Measurements from ENCODE around the gene SMIM7. TPM values are rescaled to one million over a fixed set of nuclear protein-coding genes. Genes with fewer than 3 reads are reported as not detected.
A peak's percentile ranks its signal among the peaks of the same experiment; 100 is the strongest.

The SMIM7 gene
- total and polyA plus RNA-seq, 2 of the 13 experiments (the other 11 are each of a cell fraction or from before 2014, with no cell fraction given), result 55.7 to 74.9 TPM

GRCh38 chr19:16659832-16660708 is at the start of gene SMIM7 (continued):
- TF ChIP-seq HOXA3 (CRISPR knock-in tag; IDR thresholded peaks at IDR 0.05), result peak; percentile 56; the same call in 1 of the 2 replicates
- peak; percentile 92 for TF ChIP-seq PATZ1 (CRISPR knock-in tag; IDR thresholded peaks at IDR 0.05)
- no peak for TF ChIP-seq ZNF737 (CRISPR knock-in tag; IDR thresholded peaks at IDR 0.05; ENCODE audit: borderline replicate concordance)
- TF ChIP-seq NFIC (IDR thresholded peaks at IDR 0.05; ENCODE audit: low read length), result no peak
- no peak; the same call in 1 of the 2 replicates for TF ChIP-seq GFI1 (CRISPR knock-in tag; IDR thresholded peaks at IDR 0.05; ENCODE audit: borderline replicate concordance)
- TF ChIP-seq KAT8 (CRISPR knock-in tag; IDR thresholded peaks at IDR 0.05), result peak; percentile 98
- no peak for TF ChIP-seq MBNL3 (CRISPR knock-in tag; conservative IDR thresholded peaks at IDR 0.05)
- TF ChIP-seq SRSF4 (IDR thresholded peaks at IDR 0.05; ENCODE audit: low read depth, low read length, poor library complexity, severe bottlenecking), result no peak
- peak; percentile 13; the same call in 1 of the 2 replicates for TF ChIP-seq ZNF619 (CRISPR knock-in tag; IDR thresholded peaks at IDR 0.05)
- no peak for TF ChIP-seq CREBL2 (CRISPR knock-in tag; IDR thresholded peaks at IDR 0.05; ENCODE audit: borderline replicate concordance)
- no peak for TF ChIP-seq FOSL1 (CRISPR knock-in tag; IDR thresholded peaks at IDR 0.05; ENCODE audit: borderline replicate concordance)
- TF ChIP-seq PCBP1 (IDR thresholded peaks at IDR 0.05; ENCODE audit: borderline replicate concordance, low read depth, low read length), result peak; percentile 46; the same call in 1 of the 2 replicates
- TF ChIP-seq RFX1 (IDR thresholded peaks at IDR 0.05), result no peak
- TF ChIP-seq ZNF615 (CRISPR knock-in tag; IDR thresholded peaks at IDR 0.05; ENCODE audit: borderline replicate concordance), result no peak
- 0 out of 2 replicates have a peak, but pooled peaks have one; percentile 39 for TF ChIP-seq ZKSCAN5 (CRISPR knock-in tag; IDR thresholded peaks at IDR 0.05)
- no peak for TF ChIP-seq MBD4 (IDR thresholded peaks at IDR 0.05; ENCODE audit: borderline replicate concordance, low read length)
- TF ChIP-seq ZNF605 (CRISPR knock-in tag; IDR thresholded peaks at IDR 0.05), result 0 out of 2 replicates have a peak, but pooled peaks have one; percentile 10
- TF ChIP-seq JUND (CRISPR knock-in tag; IDR thresholded peaks at IDR 0.05), result no peak
- TF ChIP-seq ZNF616 (CRISPR knock-in tag; IDR thresholded peaks at IDR 0.05; ENCODE audit: low read depth), result peak; percentile 13; the same call in 1 of the 2 replicates
- TF ChIP-seq RFX5 (IDR thresholded peaks at IDR 0.05; ENCODE audit: low read depth, low read length), result no peak
- TF ChIP-seq MEIS1 (CRISPR knock-in tag; IDR thresholded peaks at IDR 0.05; ENCODE audit: borderline replicate concordance), result no peak; the same call in 1 of the 2 replicates
- TF ChIP-seq DRAP1 (CRISPR knock-in tag; IDR thresholded peaks at IDR 0.05), result peak; percentile 85
- 0 out of 2 replicates have a peak, but pooled peaks have one; percentile 27 for TF ChIP-seq ZNF34 (CRISPR knock-in tag; IDR thresholded peaks at IDR 0.05; ENCODE audit: borderline replicate concordance)
- 0 out of 2 replicates have a peak, but pooled peaks have one; percentile 10 for TF ChIP-seq ZNF337 (CRISPR knock-in tag; IDR thresholded peaks at IDR 0.05; ENCODE audit: borderline replicate concordance, low read depth)
- TF ChIP-seq MTA3 (CRISPR knock-in tag; IDR thresholded peaks at IDR 0.05), result no peak
- TF ChIP-seq KDM2A (CRISPR knock-in tag; IDR thresholded peaks at IDR 0.05; ENCODE audit: borderline replicate concordance, low read depth), result peak; percentile 80
- TF ChIP-seq XBP1 (CRISPR knock-in tag; IDR thresholded peaks at IDR 0.05), result no peak
- TF ChIP-seq HMGA1 (CRISPR knock-in tag; conservative IDR thresholded peaks at IDR 0.05), result no peak
- TF ChIP-seq AGO2 (optimal IDR thresholded peaks at IDR 0.05; ENCODE audit: low read depth, low read length), result peak; percentile 44
